ENCODE measurements around the gene NAV2. TPM values are rescaled to one million over a fixed set of nuclear protein-coding genes. Genes with fewer than 3 reads are reported as not detected.

NAV2 gene
- total and polyA plus RNA-seq, 3 donors from 2014 or later, result 3.4 to 6.0 (median 3.9) TPM

DNA sequence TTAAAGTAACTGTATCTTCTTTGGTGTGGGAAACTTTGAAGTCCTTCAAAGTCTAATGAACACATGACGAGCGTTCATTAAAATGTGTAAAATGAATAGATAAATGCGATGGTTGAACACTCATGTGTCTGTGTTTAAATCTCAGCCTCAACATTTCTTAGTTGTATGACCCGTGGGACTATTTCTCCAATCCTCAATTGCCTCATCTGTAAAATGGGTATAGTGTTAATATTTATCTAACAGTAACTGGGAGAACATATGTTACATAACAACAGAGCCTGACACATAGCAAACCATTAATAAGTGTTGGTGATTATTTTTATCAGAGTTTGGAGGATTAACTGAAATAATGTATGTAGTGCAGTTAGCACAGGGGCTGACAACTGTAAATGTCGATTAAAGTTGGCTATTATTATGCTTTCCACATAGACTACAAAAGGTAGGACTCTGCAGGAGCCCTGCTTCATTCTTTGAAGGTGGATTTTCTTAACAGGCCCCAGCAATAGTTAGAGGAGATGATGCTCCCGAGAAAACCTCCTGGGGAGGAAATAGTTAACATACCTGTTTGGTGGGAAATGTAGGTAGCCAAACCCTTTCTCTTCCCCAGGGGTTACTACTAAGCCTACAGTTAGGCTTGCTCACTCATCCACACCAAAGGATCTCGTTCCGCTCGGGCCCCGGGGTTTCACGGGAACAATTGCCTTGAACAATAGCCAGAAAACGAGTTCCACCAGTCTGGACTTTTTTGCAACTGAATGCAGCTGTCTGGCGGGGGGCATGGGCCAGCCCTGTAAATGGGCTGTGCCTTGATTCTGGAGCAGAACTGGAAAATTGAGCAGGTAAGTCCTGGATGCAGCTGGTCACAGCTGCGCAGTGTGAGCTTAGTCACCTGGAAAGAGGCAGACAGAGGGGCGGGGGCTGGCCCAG is 314.3 kb downstream of the NAV2 start:
- no peaks in the 10 kb centered on the region for H3K4me1 ChIP-seq
- H3K9me3 ChIP-seq, result no peaks in the 10 kb centered on the region
- H3K27me3 ChIP-seq, result no peaks in the 10 kb centered on the region
- TF ChIP-seq POLR2A (IDR thresholded peaks at IDR 0.05), result no peak
- TF ChIP-seq CTCF (IDR thresholded peaks at IDR 0.05), result no peak
- H3K4me3 ChIP-seq, result no peak overlapping the region
- WGBS, 2 donors, result 61 to 66% methylated on average over 15 of the region's 15 CpGs
- no peak overlapping the region for H3K27ac ChIP-seq
- DNase-seq, result no peak
- intact Hi-C loops (cut with DNase I; ENCODE audit: low total_unique reads), result no loop called here
- H3K36me3 ChIP-seq (ENCODE audit: low read depth, missing control alignments), result no peaks in the 10 kb centered on the region

DNA sequence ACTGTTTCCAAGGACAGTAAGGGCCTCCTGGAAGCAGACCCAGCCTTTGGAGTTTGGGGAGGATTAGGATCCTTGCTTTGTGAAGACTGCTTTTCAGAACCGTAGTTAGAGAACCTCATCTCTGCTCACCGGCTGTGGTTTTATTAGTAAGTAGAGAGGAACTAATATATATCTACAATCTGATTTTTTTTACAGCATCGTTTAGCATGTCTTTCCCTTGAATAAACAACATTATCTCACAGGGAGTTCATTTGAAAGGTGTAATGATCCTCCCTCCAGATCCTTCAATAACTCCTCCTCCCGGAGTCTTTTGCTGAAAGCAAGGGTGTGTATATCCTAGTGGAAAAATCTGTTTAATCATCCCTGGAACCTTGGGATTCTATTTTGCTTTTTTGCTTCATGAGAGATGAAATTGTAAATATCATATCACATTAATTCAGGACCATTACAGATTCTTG is 314.9 kb downstream of the NAV2 start:
- Histone ChIP-seq H3K36me3 (ENCODE audit: low read depth, missing control alignments) (no peaks in the 10 kb centered on the region), H3K27ac (no peak overlapping the region), H3K4me1 (no peaks in the 10 kb centered on the region), H3K4me3 (no peak overlapping the region), H3K9me3 (no peaks in the 10 kb centered on the region), H3K27me3 (no peaks in the 10 kb centered on the region)
- 30 to 62% methylated on average over 4 of the region's 4 CpGs for WGBS, 2 donors
- TF ChIP-seq CTCF (IDR thresholded peaks at IDR 0.05) (no peak), POLR2A (IDR thresholded peaks at IDR 0.05) (no peak)
- no peak for DNase-seq
- intact Hi-C loops (cut with DNase I; ENCODE audit: low total_unique reads), result no loop called here

- DNase-seq, result no peak
- WGBS, 2 donors, result 62 to 63% methylated on average over 3 of the region's 3 CpGs
- no peaks in the 10 kb centered on the region for H3K36me3 ChIP-seq (ENCODE audit: low read depth, missing control alignments)
- no peaks in the 10 kb centered on the region for H3K27me3 ChIP-seq
- no peak overlapping the region for H3K27ac ChIP-seq
- H3K4me3 ChIP-seq, result no peak overlapping the region
- no peak for TF ChIP-seq CTCF (IDR thresholded peaks at IDR 0.05)
- TF ChIP-seq POLR2A (IDR thresholded peaks at IDR 0.05), result no peak
- intact Hi-C loops (cut with DNase I; ENCODE audit: low total_unique reads), result no loop called here
- H3K4me1 ChIP-seq, result no peaks in the 10 kb centered on the region
- no peaks in the 10 kb centered on the region for H3K9me3 ChIP-seq
These were observed 316.6 kb downstream of the NAV2 start for GRCh38 chr11:20029193-20029592.

DNA sequence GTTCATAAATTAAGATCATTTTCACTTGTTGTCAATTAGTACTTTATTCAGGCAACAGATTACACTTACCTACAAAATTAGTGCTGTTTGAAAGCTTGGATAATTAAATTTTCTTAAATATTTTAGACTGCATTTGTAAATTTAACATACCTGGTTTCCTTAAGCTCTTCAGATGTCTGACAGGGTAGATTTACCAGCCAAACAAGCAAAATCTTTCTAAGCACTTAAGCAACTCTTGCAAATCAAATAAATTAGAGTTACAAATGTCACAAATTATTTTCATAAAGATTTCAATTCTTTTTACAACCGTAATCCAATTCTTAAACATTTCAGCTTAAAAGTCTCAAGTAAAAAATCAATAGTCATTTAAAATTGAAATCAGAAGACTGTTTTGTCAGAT is 317.8 kb downstream of the NAV2 start:
- TF ChIP-seq POLR2A (IDR thresholded peaks at IDR 0.05), result no peak
- no peak for TF ChIP-seq CTCF (IDR thresholded peaks at IDR 0.05)
- intact Hi-C loops (cut with DNase I; ENCODE audit: low total_unique reads), result no loop called here
- no peaks in the 10 kb centered on the region for H3K9me3 ChIP-seq
- no peaks in the 10 kb centered on the region for H3K4me1 ChIP-seq
- H3K27ac ChIP-seq, result no peak overlapping the region
- H3K36me3 ChIP-seq (ENCODE audit: low read depth, missing control alignments), result no peaks in the 10 kb centered on the region
- H3K27me3 ChIP-seq, result no peaks in the 10 kb centered on the region
- DNase-seq, result no peak
- no peak overlapping the region for H3K4me3 ChIP-seq
- WGBS, 2 donors, result 78 to 79% methylated on average over 1 of the region's 1 CpG

Measured in testis (tissue), 3 donors.